OCI-LY3 (cell line): ENCODE measurements around the gene SLC32A1.

Source experiments
- CTCF ChIP-seq: fragments of 200-600, 300-600 bp; sonication (generic); IDR thresholded peaks from 2 replicates; pipeline ENCODE4 v1.5.1; 2014; ENCODE audit warnings: antibody characterized with exemption, low read length, low read depth
- EZH2phosphoT487 ChIP-seq: fragments of 200-600 bp; shearing (Covaris generic); IDR thresholded peaks from 2 replicates; pipeline ENCODE4 v1.6.1; 2018; ENCODE audit warnings: antibody characterized with exemption, mixed run types, low read depth

DNA sequence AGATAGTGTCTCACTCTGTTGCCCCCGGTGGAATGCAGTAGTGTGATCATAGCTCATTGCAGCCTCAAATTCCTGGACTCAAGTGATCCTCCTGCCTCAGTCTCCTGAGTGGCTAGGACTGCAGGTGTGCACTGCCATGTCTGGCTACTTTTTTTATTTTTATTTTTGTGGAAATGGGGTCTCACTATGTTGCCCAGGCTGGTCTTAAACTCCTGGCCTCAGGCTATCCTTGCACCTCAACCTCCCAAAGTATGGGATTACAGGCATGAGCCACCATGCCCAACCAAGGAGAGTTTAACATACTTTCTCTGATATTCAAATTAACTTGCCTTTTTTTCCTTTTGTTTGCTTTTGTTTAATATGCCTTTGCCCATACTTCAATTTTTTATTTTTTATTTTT is 13.6 kb downstream of the SLC32A1 start:
- TF ChIP-seq CTCF (no peak), EZH2phosphoT487 (no peak)
